GM19240 (cell line): ENCODE data around the gene KRT40.

ENCODE experiments used
- DNase-seq: peaks from one replicate; pipeline ENCODE4 v3.0.0; 2011; ENCODE audit warnings: low spot score; ENCODE audit not compliant: insufficient read length

KRT40 gene

DNA sequence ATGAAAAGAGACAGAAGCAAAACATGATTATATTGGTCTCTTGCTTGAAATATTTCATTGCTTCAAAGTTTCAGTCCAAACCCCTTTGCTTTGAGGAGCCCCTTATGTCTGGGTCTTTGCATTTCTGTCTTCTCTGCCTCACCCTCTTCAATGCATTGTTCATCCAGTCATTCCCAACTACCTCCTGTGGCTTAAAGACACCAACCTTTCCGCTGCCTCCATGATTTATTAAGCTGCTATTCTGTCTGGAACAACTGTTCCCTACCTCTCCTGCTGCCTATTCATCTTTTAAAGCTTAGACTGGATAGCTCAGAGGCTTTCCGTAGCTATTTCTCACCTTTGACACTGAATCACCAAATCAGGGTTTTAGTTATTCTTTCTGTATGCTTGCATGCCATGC lies 13.2 kb upstream of the KRT40 start:
- DNase-seq, result no peak

- DNase-seq, result no peak
Measured at GRCh38 chr17:40996829-40997228, 12.7 kb upstream of the KRT40 start.

DNA sequence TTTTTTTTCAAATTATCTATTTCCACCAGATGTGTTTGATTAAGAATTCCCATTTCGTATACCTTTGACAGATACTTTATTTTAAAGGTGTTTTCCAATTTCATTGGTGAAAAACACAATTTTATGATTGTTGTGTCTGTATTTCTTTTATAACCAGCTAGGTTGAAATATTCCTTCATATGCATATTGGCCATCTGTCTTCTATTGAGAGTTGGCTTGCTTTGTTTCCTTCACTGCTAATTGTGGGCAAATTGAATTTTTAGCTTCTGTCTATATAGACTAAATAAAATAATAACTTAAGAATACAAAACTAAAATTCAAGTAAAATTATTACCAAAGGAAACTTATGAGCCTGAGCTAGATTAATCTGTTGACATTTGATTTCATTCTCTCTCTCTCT lies 11.0 kb upstream of the KRT40 start:
- DNase-seq, result no peak

- no peak for DNase-seq
Measured at GRCh38 chr17:40993839-40994238, 9.7 kb upstream of the KRT40 start, which contains the start of gene KRTAP3-3. Gene KRTAP3-3, minus strand, starts transcription at chr17:40994164. Its CDS starts 67 bp downstream, at chr17:40994097.

GRCh38 chr17:40993084-40993483 lies 9.0 kb upstream of the KRT40 start:
- DNase-seq, result no peak

DNA sequence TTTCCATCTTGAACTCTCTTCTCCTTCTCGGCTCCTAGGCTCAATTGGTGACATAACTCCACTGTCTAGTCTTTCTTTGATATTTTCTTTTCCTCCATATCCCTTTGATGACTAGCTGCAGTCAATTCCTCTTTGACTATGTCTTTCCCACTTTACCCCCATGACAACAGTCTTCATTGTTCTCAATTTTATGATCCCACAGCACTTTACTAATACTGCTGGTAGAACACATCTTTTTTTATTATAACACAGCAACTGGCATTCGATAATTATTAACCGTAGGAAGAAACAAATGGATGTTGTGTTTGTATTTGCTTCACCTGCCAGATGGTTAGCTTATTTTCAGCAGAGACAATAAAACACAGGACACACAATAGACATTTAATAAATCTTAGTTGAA lies 8.5 kb upstream of the KRT40 start:
- no peak for DNase-seq

DNA sequence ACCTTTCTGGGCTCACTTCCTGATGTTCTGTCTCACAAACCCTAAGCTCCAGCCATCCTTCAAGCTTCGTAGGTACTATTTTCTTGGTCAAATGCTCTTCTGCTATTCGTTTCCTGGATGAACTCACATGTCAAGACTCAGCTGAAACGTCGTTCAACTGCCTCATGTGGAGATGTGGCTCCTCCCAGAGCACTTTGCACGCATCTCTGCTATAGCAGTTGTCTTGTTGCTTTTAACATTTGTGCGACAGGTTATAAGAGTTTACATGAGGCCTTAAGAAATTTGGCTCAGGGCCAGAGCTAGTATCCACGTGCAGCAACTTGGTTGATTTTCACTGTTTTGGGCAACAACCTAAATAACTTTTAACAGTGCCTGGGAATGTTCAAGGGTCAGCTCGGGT lies 2.8 kb upstream of the KRT40 start:
- no peak for DNase-seq

GRCh38 chr17:40981115-40981514 lies 3.0 kb downstream of the KRT40 start:
- no peak for DNase-seq

- no peak for DNase-seq
Measured at GRCh38 chr17:40980596-40980995, 3.5 kb downstream of the KRT40 start.

DNA sequence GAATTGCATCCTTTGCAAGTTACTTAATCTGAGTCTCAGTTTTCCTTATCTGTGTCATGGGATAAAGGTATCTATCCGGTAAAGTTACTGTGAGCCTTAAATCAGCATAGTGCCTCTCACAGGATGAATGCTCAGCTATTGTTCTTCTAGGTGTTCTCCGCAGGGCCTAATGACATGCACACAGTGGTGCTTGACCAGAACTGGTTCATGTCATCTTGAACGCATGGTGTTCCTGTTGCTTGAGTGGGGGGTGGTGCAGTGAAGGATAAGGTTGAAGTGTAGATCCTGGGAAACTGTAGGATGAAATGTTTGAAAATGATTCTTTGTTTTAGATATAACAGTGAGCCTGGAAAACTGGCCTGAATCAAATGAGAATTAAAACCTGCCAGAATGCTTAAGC lies 4.0 kb downstream of the KRT40 start:
- no peak for DNase-seq

GRCh38 chr17:40978575-40979151 lies 5.5 kb downstream of the KRT40 start:
- no peak for DNase-seq

GRCh38 chr17:40975516-40975915 lies 8.6 kb downstream of the KRT40 start:
- DNase-seq, result no peak

DNA sequence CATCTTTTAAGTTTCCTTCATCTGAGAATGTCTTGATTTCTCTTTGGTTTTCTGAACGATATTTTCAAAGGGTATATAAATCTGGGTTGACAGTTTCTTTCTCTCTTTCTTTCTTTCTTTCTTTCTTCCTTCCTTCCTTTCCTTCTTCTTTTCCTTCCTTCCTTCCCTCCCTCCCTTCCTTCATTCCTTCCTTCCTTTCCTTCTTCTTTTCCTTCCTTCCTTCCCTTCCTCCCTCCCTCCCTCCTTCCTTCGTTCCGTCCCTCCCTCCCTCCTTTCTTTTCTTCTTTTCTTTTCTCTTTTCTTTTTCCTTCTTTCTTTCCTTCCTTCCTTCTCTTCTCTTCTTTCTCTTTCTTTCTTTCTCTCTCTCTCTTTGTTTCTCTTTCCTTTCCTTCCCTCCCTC lies 9.8 kb downstream of the KRT40 start:
- no peak for DNase-seq

DNA sequence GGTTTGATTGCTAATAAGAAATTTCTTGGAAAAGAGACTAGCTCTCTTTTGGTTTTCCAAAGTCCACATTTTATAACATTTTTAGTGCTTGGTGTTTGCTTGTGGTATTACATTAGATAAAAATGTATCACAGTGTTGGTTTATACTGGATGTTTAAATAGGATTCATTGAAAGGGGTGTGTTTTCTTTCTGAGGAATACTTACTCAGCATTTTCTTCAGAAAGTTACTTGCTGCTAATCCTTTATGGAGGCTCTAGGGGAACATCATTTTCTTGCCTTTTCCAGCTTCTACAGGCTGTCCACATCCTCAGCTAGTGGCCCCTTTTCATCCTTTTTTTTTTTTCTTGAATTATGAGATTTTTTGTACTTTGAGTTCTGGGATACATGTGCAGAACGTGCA lies 16.5 kb downstream of the KRT40 start:
- no peak for DNase-seq

DNA sequence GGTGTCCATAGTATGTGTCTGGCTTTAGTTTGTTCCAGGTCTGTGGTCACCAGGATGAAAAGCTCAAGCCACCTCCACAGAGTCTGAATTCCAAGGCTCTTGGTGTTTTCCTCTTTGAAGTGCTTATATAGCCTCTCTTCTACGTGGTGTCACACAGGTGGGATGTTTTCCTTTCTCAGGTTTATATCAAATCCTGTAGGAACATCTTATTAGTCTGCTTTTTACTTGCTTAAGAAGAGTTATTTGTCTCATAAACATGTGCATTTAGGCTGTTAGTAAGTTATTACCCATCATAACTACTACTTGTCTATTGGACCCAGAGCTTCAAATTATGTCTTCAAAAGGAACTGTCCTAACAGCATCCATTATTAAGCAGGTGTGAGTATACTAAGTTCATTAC lies 17.3 kb downstream of the KRT40 start, which contains the start of gene KRT39:
TSS of gene KRT39 (minus strand) at position 101 of the 400 bp plus-strand sequence. CDS start at position 9, 92 bp downstream.
- DNase-seq, result no peak

DNA sequence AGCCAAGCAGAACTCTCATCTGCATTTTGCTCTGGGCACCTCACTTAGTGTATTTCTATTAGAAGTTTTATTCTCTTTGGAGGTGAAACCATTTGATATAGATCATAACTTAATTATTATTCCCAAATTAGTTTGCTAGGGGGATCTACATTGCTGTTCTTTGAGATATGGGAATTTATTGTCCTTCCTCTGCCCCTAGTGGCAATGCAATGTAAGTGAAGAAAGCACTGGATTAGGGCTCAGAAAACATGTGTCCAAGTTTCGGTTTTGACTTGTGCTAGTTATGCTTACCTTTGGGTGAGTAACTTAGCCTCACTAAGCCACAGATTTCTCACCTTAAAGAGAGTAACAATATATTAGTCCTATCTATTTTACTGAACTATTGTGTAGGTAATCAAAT lies 20.3 kb downstream of the KRT40 start:
- peak; percentile 20 for DNase-seq

DNA sequence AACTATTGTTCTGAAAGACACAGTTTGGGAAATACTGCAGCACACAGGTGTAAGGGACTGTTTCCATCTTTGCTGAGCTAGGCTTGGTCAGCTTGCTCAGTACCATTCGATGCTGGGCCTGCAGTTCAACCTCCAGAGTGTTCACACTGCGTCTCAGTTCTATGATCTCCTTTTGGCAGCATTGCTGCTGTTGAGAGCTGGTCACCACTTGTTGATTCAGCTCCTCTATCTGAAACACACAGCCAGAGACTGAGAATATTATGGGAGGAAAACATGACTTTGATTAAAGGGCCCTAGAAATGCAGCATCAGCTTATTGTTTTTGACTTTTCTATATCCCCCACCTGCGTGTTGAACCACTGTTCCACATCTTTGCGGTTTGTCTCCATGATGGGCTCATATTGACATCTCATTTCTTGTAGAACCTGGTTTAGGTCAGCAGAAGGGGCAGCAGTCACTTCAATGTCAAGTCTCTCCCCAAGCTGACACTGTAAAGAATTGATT lies 22.0 kb downstream of the KRT40 start:
- DNase-seq, result no peak

DNA sequence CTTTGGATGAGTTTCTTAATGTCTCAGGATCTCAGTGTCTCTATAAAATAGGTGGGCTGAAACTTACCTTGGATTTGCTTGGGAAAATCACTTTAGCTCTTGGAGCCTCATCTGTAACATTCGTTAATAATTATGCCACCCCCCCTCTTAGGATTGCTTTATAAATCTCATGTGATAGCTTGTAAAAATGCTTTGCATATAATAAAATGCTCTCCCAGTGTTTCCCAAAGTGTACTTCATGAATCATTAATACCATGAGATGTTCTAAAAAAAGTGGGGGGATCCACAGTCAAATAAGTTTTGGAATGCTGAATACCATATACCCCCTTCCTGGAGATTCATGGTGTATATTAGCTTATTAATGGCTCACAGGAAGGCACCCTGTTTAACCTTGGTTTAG lies 22.5 kb downstream of the KRT40 start:
- DNase-seq, result no peak

DNA sequence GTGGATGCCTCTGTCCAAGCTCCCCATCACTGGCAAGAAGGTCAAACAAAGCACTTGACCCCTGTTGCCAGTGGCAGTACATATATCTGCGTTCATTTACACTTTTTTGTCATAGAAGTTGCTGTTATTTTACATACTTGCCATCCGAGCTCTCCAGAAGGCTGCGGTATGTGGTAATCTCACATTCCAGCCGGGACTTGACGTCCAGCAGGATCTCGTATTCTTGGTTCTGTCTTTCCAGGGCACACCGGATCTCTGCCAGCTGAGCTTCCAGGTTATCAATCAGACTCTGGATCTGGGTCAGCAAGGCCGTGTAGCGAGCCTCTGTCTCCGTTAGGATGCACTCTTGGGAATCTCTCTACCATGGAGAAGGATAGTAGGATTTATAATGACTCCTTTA lies 24.0 kb downstream of the KRT40 start:
- no peak for DNase-seq

GRCh38 chr17:40958086-40958953 lies 25.8 kb downstream of the KRT40 start:
- DNase-seq, result no peak

- no peak for DNase-seq
Measured at GRCh38 chr17:40956401-40957254, 27.5 kb downstream of the KRT40 start.

DNA sequence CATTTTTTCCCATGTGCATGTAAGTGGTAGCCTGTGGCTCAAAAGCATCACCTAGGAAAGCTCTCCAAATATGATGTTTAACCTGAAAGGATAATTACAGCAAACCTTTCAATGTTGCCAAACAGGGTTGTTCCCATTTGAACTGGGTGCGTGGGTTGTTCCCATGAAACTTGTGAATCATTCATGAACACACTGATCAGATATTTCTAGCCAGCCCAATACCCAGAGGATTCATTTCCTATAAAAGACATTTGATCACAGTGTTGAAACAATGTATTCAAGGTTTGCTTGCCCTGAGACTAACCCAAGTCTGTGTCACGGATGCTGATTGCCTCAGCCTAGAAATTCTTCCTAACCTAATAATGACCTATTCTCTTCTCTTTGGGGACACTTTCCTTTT lies 30.2 kb downstream of the KRT40 start:
- DNase-seq, result no peak
